SH-SY5Y (cell line): Measurements from ENCODE around the gene FBXL17.

Source experiments
- GATA2 ChIP-seq: IDR thresholded peaks from 2 replicates; pipeline ENCODE4 v1.6.1; 2011; ENCODE audit warnings: mild to moderate bottlenecking, low read depth, low read length
- GATA3 ChIP-seq: IDR thresholded peaks from 2 replicates; pipeline ENCODE4 v1.6.1; 2011; ENCODE audit warnings: low read depth, mild to moderate bottlenecking, low read length, moderate library complexity

DNA sequence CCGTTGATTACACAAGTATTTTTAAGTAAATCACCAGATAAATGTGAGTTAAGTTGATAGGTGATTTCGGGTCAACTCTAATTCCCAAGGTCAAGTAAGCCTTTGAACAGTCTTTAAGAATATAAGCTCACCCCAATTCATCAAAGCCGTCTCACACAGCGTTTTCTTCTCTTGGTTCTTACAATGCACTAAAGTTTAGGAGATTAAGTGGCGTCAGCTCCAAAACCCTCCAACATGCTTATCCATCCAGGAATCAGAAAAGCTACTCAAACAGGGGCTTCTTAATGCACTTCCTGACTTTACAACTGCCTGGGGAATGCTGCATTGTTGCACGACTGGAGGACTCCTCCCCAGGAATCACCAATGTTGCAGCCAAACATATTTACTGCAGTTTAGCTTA, 505.0 kb downstream of the FBXL17 start:
- no peak for TF ChIP-seq GATA2
- no peak for TF ChIP-seq GATA3
